ENCODE measurements around the gene FSTL5.
"Not testable (repeated sequence)": the region's sequence is repeated elsewhere in the genome, so short reads cannot be mapped to it uniquely, and the experiment has no call there.

Gene FSTL5

GRCh38 chr4:161760008-161760407 is 403.8 kb downstream of the FSTL5 start:
- H3K9me3 ChIP-seq (ENCODE audit: control insufficient read depth, insufficient read depth, low read length) = no peaks in the 10 kb centered on the region
- TF ChIP-seq EZH2phosphoT487 (IDR thresholded peaks at IDR 0.05; ENCODE audit: borderline replicate concordance, low read length) (no peak), CTCF (IDR thresholded peaks at IDR 0.05; ENCODE audit: low read depth, low read length, poor library complexity, severe bottlenecking) (no peak)

GRCh38 chr4:161758412-161758811 is 405.4 kb downstream of the FSTL5 start:
- H3K27me3 ChIP-seq (ENCODE audit: control insufficient read depth, low read length); H3K4me2 ChIP-seq (ENCODE audit: low read length); H3K36me3 ChIP-seq (ENCODE audit: control insufficient read depth, low read length); H3K4me1 ChIP-seq (ENCODE audit: control insufficient read depth, low read length); H3K9me2 ChIP-seq (replicated peaks; ENCODE audit: control insufficient read depth, low read length); H4K20me1 ChIP-seq (ENCODE audit: control insufficient read depth, insufficient read depth, low read depth, low read length); H3K9me3 ChIP-seq (ENCODE audit: control insufficient read depth, insufficient read depth, low read length); H3K4me3 ChIP-seq (ENCODE audit: low read length); H3K79me2 ChIP-seq (ENCODE audit: control insufficient read depth, low read length); H3F3A ChIP-seq (ENCODE audit: control insufficient read depth, insufficient read depth); H3K27ac ChIP-seq (ENCODE audit: low read depth, low read length): not testable (repeated sequence)

More at GRCh38 chr4:161760008-161760407, 403.8 kb downstream of the FSTL5 start:
- H3K9me2 ChIP-seq (replicated peaks; ENCODE audit: control insufficient read depth, low read length) = no peaks in the 10 kb centered on the region
- H3K36me3 ChIP-seq (ENCODE audit: control insufficient read depth, low read length) = no peaks in the 10 kb centered on the region
- no peaks in the 10 kb centered on the region for H3K27me3 ChIP-seq (ENCODE audit: control insufficient read depth, low read length)
- H3K4me3 ChIP-seq (ENCODE audit: low read length) = no peak overlapping the region
- H3K4me2 ChIP-seq (ENCODE audit: low read length) = no peak overlapping the region
- H3K79me2 ChIP-seq (ENCODE audit: control insufficient read depth, low read length) = no peaks in the 10 kb centered on the region
- H3K27ac ChIP-seq (ENCODE audit: low read depth, low read length) = no peak overlapping the region
- H3K4me1 ChIP-seq (ENCODE audit: control insufficient read depth, low read length) = no peaks in the 10 kb centered on the region
- no peaks in the 10 kb centered on the region for H4K20me1 ChIP-seq (ENCODE audit: control insufficient read depth, insufficient read depth, low read depth, low read length)
- no peaks in the 10 kb centered on the region for H3F3A ChIP-seq (ENCODE audit: control insufficient read depth, insufficient read depth)

- no peaks in the 10 kb centered on the region for H3K36me3 ChIP-seq (ENCODE audit: control insufficient read depth, low read length)
- no peak overlapping the region for H3K4me2 ChIP-seq (ENCODE audit: low read length)
- no peak overlapping the region for H3K4me3 ChIP-seq (ENCODE audit: low read length)
- no peaks in the 10 kb centered on the region for H4K20me1 ChIP-seq (ENCODE audit: control insufficient read depth, insufficient read depth, low read depth, low read length)
- no peaks in the 10 kb centered on the region for H3K4me1 ChIP-seq (ENCODE audit: control insufficient read depth, low read length)
- TF ChIP-seq CTCF (IDR thresholded peaks at IDR 0.05; ENCODE audit: low read depth, low read length, poor library complexity, severe bottlenecking) = no peak
- no peak for TF ChIP-seq EZH2phosphoT487 (IDR thresholded peaks at IDR 0.05; ENCODE audit: borderline replicate concordance, low read length)
- no peaks in the 10 kb centered on the region for H3F3A ChIP-seq (ENCODE audit: control insufficient read depth, insufficient read depth)
- H3K27ac ChIP-seq (ENCODE audit: low read depth, low read length) = no peak overlapping the region
- no peaks in the 10 kb centered on the region for H3K79me2 ChIP-seq (ENCODE audit: control insufficient read depth, low read length)
- H3K27me3 ChIP-seq (ENCODE audit: control insufficient read depth, low read length) = no peaks in the 10 kb centered on the region
- H3K9me3 ChIP-seq (ENCODE audit: control insufficient read depth, insufficient read depth, low read length) = no peaks in the 10 kb centered on the region
- H3K9me2 ChIP-seq (replicated peaks; ENCODE audit: control insufficient read depth, low read length) = no peaks in the 10 kb centered on the region
These were observed 434.9 kb downstream of the FSTL5 start for GRCh38 chr4:161728929-161729328.

- Histone ChIP-seq H4K20me1 (ENCODE audit: control insufficient read depth, insufficient read depth, low read depth, low read length) (no peaks in the 10 kb centered on the region), H3K9me2 (replicated peaks; ENCODE audit: control insufficient read depth, low read length) (no peaks in the 10 kb centered on the region), H3K79me2 (ENCODE audit: control insufficient read depth, low read length) (no peaks in the 10 kb centered on the region), H3K4me2 (ENCODE audit: low read length) (no peak overlapping the region), H3K36me3 (ENCODE audit: control insufficient read depth, low read length) (no peaks in the 10 kb centered on the region), H3K4me3 (ENCODE audit: low read length) (no peak overlapping the region), H3K9me3 (ENCODE audit: control insufficient read depth, insufficient read depth, low read length) (no peaks in the 10 kb centered on the region), H3K27ac (ENCODE audit: low read depth, low read length) (no peak overlapping the region), H3K27me3 (ENCODE audit: control insufficient read depth, low read length) (no peaks in the 10 kb centered on the region), H3F3A (ENCODE audit: control insufficient read depth, insufficient read depth) (no peaks in the 10 kb centered on the region), H3K4me1 (ENCODE audit: control insufficient read depth, low read length) (no peaks in the 10 kb centered on the region)
- TF ChIP-seq EZH2phosphoT487 (IDR thresholded peaks at IDR 0.05; ENCODE audit: borderline replicate concordance, low read length) = no peak
- no peak for TF ChIP-seq CTCF (IDR thresholded peaks at IDR 0.05; ENCODE audit: low read depth, low read length, poor library complexity, severe bottlenecking)
These were observed 441.9 kb downstream of the FSTL5 start for GRCh38 chr4:161721947-161722346.

Measured in DOHH2 (cell line).